Fibroblast of lung (primary cell): ENCODE measurements around the gene UBE2V1. TPM values are rescaled to one million over a fixed set of nuclear protein-coding genes. Genes with fewer than 3 reads are reported as not detected.
A peak's percentile ranks its signal among the peaks of the same experiment; 100 is the strongest.

ENCODE experiments used
- DNase-seq, 2 donors: peaks; one replicate each; pipeline versions ENCODE4 v3.0.0 to v3.0.0-alpha.2; 2010; ENCODE audit warnings: low read depth in 2 of 2
- H2AFZ ChIP-seq: 2 replicates; pipeline ENCODE4 v1.5.1; 2012; ENCODE audit warnings: low read length, control low read depth, inconsistent platforms
- H3K27ac ChIP-seq: 2 replicates; pipeline ENCODE4 v1.5.1; 2011; ENCODE audit warnings: low read length, control low read depth; ENCODE audit not compliant: insufficient read depth
- H3K27me3 ChIP-seq: 2 replicates; pipeline ENCODE4 v1.5.1; 2011; ENCODE audit warnings: mild to moderate bottlenecking, low read length; ENCODE audit not compliant: control insufficient read depth, insufficient read depth
- H3K36me3 ChIP-seq: 2 replicates; pipeline ENCODE4 v1.5.1; 2011; ENCODE audit warnings: low read length; ENCODE audit not compliant: control insufficient read depth, insufficient read depth
- H3K4me1 ChIP-seq: 2 replicates; pipeline ENCODE4 v1.5.1; 2011; ENCODE audit warnings: low read length; ENCODE audit not compliant: control insufficient read depth, insufficient read depth; ENCODE audit errors: extremely low read depth
- H3K4me2 ChIP-seq: 2 replicates; pipeline ENCODE4 v1.5.1; 2011; ENCODE audit warnings: low read length, control low read depth; ENCODE audit not compliant: insufficient read depth; ENCODE audit errors: extremely low read depth
- H3K4me3 ChIP-seq, 4 experiments: fragments of 200-600 bp in 1 of 4; sonication (generic) in 1 of 4; replicated peaks in 1 of 4; 2 replicates each; pipeline ENCODE4 v1.5.1; 2011 to 2016; ENCODE audit warnings: low read length in 4 of 4, low read depth in 3 of 4, mild to moderate bottlenecking in 3 of 4, control low read depth in 2 of 4, inconsistent platforms in 1 of 4, mixed read lengths in 1 of 4; ENCODE audit not compliant: insufficient read depth in 1 of 4; ENCODE audit errors: control extremely low read depth in 1 of 4
- H3K79me2 ChIP-seq: 2 replicates; pipeline ENCODE4 v1.5.1; 2012; ENCODE audit warnings: mild to moderate bottlenecking, low read length, inconsistent platforms; ENCODE audit not compliant: control insufficient read depth, insufficient read depth
- H3K9ac ChIP-seq: 2 replicates; pipeline ENCODE4 v1.5.1; 2011; ENCODE audit warnings: mild to moderate bottlenecking, low read length, control low read depth; ENCODE audit not compliant: insufficient read depth
- H3K9me3 ChIP-seq: 2 replicates; pipeline ENCODE4 v1.5.1; 2012; ENCODE audit warnings: low read depth, low read length; ENCODE audit not compliant: control insufficient read depth, insufficient read depth
- H4K20me1 ChIP-seq: 2 replicates; pipeline ENCODE4 v1.5.1; 2011; ENCODE audit warnings: low read length; ENCODE audit not compliant: control insufficient read depth, insufficient read depth; ENCODE audit errors: extremely low read depth
- CTCF ChIP-seq, 2 donors: IDR thresholded peaks in 1 of 2; conservative IDR thresholded peaks in 1 of 2; 1 replicate in 1 of 2; 2 replicates in 1 of 2; pipeline ENCODE4 v1.5.1; 2011 to 2012; ENCODE audit warnings: low read length in 2 of 2, control low read depth in 1 of 2, inconsistent platforms in 1 of 2, low read depth in 1 of 2, mild to moderate bottlenecking in 1 of 2
- EZH2 ChIP-seq: IDR thresholded peaks from 2 replicates; pipeline ENCODE4 v1.5.1; 2012; ENCODE audit warnings: low read length, control low read depth, mild to moderate bottlenecking; ENCODE audit errors: missing control alignments
- polyA plus RNA-seq, 2 donors: library from polyadenylated mRNA; depleted of rRNA in 1 of 2; stranded (reverse) in 1 of 2; unstranded in 1 of 2; fragments of >200 nt; gene quantifications; 2 replicates each; pipeline ENCODE4 v1.2.1, GENCODE V29; 2011 to 2012; ENCODE audit warnings: missing spikeins in 1 of 2
- total RNA-seq: library from RNA; depleted of rRNA; stranded (reverse); fragments of >200 nt; gene quantifications from 2 replicates; pipeline ENCODE4 v1.2.1, GENCODE V29; 2014

The UBE2V1 gene
- total and polyA plus RNA-seq, 2 donors (not counting 1 experiment from before 2014, with no cell fraction given) = 31.7 to 193 TPM

DNA sequence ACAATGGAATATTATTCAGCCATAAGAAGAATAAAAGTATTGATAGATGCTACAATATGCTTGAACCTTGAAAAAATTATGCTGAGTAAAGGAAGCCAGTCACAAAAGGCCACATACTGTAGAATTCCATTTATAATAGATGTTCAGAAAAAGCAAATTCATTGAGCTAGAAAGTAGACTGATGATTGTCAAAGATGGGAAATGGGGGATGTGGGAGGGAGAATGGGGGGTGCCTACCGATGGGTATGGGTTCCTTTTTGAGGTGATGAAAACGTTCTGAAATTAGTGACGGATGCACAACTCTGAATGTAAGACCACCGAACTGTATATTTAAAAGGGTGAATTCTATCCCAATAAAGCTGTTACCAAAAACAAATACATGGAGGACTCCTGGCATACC lies 18.4 kb downstream of the UBE2V1 start:
- H3K9ac ChIP-seq = no peak overlapping the region
- H4K20me1 ChIP-seq = no peaks in the 10 kb centered on the region
- TF ChIP-seq CTCF (conservative IDR thresholded peaks at IDR 0.05 in 1 of 2, IDR thresholded peaks at IDR 0.05 in 1 of 2; ENCODE audit: low read depth in 1 of 2, low read length in 2 of 2) (no peak), EZH2 (no peak)
- H2AFZ ChIP-seq = no peak overlapping the region
- H3K9me3 ChIP-seq = no peaks in the 10 kb centered on the region
- H3K27ac ChIP-seq = no peak overlapping the region
- no peak overlapping the region for H3K4me2 ChIP-seq
- H3K27me3 ChIP-seq = no peaks in the 10 kb centered on the region
- H3K4me3 ChIP-seq = no peak overlapping the region
- no peaks in the 10 kb centered on the region for H3K4me1 ChIP-seq
- no peak for DNase-seq
- H3K36me3 ChIP-seq = peaks cover 5% of the 10 kb centered on the region
- peaks cover 78% of the 10 kb centered on the region for H3K79me2 ChIP-seq

GRCh38 chr20:50093240-50093639 lies 19.7 kb downstream of the UBE2V1 start:
- no peak overlapping the region for H3K4me3 ChIP-seq
- H3K9me3 ChIP-seq = no peaks in the 10 kb centered on the region
- TF ChIP-seq CTCF (conservative IDR thresholded peaks at IDR 0.05 in 1 of 2, IDR thresholded peaks at IDR 0.05 in 1 of 2; ENCODE audit: low read depth in 1 of 2, low read length in 2 of 2) (no peak), EZH2 (no peak)
- H3K27ac ChIP-seq = no peak overlapping the region
- H4K20me1 ChIP-seq = peaks cover 1% of the 10 kb centered on the region
- H3K9ac ChIP-seq = no peak overlapping the region
- peaks cover 73% of the 10 kb centered on the region for H3K79me2 ChIP-seq
- no peak for DNase-seq
- peaks cover 9% of the 10 kb centered on the region for H3K36me3 ChIP-seq
- no peaks in the 10 kb centered on the region for H3K4me1 ChIP-seq
- no peaks in the 10 kb centered on the region for H3K27me3 ChIP-seq
- no peak overlapping the region for H2AFZ ChIP-seq
- H3K4me2 ChIP-seq = no peak overlapping the region

DNA sequence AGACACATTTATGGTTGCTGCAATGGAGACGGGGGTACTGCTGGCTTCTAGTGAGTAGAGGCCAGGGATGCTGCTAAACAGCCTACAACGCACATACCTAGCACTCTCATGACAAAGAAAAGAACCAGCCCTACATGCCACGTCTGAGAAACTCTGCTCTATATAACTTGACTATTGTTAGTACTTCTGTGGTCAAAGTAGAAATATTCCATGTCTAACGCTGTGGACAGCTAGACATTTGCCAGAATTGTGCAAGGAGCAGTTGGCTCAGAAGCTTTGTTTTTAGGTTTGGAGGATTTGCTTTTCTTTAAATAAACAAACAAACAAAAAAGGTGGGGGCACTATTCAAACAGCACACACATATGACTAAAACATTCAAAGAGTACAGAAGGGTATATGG lies 20.5 kb downstream of the UBE2V1 start:
- no peak for TF ChIP-seq CTCF (conservative IDR thresholded peaks at IDR 0.05 in 1 of 2, IDR thresholded peaks at IDR 0.05 in 1 of 2; ENCODE audit: low read depth in 1 of 2, low read length in 2 of 2)
- no peak for TF ChIP-seq EZH2
- Histone ChIP-seq H3K9me3 (no peaks in the 10 kb centered on the region), H3K4me1 (no peaks in the 10 kb centered on the region), H3K79me2 (peaks cover 67% of the 10 kb centered on the region), H3K9ac (no peak overlapping the region), H4K20me1 (peaks cover 1% of the 10 kb centered on the region), H3K27me3 (no peaks in the 10 kb centered on the region), H3K27ac (no peak overlapping the region), H3K36me3 (peaks cover 9% of the 10 kb centered on the region), H3K4me2 (no peak overlapping the region), H2AFZ (no peak overlapping the region), H3K4me3 (no peak overlapping the region)
- DNase-seq = peak; percentile 20 to 32
